ENCODE data around the gene LHX2. TPM values are rescaled to one million over a fixed set of nuclear protein-coding genes. Genes with fewer than 3 reads are reported as not detected.

LHX2 gene
- total RNA-seq, 1 donor: not detected

DNA sequence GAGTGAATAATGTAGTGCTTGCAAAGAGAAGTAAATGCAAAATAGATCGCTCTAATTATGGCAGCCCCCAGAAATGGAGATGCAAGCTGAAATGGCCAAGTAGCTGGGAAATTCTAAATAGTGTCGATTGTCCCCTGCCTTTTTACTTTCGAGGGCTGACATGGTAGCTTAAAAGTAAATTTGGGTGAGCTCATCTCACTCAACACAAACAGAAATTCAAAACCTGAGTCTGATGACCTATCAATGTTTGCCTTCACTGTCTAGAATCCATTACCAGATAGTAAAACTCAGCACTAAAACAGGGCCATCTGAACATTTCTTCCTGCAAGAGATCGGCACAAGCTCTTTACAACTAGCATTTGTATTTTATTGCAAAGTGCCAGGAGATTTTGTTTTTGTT is 7.0 kb upstream of the LHX2 start:
- DNase-seq (ENCODE audit: low read depth): no peak
- TF ChIP-seq, protein P1, sequence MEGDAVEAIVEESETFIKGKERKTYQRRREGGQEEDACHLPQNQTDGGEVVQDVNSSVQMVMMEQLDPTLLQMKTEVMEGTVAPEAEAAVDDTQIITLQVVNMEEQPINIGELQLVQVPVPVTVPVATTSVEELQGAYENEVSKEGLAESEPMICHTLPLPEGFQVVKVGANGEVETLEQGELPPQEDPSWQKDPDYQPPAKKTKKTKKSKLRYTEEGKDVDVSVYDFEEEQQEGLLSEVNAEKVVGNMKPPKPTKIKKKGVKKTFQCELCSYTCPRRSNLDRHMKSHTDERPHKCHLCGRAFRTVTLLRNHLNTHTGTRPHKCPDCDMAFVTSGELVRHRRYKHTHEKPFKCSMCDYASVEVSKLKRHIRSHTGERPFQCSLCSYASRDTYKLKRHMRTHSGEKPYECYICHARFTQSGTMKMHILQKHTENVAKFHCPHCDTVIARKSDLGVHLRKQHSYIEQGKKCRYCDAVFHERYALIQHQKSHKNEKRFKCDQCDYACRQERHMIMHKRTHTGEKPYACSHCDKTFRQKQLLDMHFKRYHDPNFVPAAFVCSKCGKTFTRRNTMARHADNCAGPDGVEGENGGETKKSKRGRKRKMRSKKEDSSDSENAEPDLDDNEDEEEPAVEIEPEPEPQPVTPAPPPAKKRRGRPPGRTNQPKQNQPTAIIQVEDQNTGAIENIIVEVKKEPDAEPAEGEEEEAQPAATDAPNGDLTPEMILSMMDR (IDR thresholded peaks at IDR 0.05; ENCODE audit: insufficient read depth, low read length): no peak
- no peak overlapping the region for H3K4me3 ChIP-seq (ENCODE audit: low read depth, low read length)

DNA sequence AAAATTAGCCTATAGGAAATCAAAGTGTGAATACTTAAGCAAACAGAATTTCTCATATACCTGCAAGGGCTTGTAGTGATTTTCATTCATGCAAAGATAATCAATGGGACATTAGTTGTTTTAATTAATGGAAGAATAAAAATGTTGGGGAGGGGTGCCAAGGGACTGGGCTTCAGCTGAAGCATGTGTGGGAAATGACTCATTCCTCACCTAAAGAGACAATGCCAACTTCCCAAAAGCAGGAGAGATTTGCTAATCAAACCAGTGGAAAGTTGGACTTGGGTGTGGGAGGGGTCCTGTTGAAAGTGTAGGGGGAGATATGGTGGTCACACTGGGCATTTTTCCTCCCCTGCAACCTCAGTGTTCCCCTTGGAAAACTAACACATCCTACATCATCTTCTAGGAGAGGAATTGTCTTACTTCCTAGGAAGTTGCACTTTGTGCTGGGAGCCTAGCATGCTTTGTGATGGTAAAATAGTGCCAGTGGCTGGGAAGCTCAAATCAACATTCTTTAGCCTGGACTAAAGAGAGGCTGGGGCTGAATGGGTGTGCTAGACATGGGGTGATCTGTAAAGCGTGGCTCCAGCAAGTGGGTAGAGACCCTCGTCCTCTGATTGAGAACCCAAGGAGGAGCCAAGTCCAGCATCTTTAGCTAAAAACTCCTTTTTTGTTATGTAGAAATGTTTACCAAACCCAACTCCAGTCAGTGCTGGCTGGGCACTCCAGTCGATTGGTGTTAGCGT is 6.4 kb upstream of the LHX2 start:
- DNase-seq (ENCODE audit: low read depth): no peak
- TF ChIP-seq, protein P1 (IDR thresholded peaks at IDR 0.05; ENCODE audit: insufficient read depth, low read length): no peak
- no peak overlapping the region for H3K4me3 ChIP-seq (ENCODE audit: low read depth, low read length)

DNA sequence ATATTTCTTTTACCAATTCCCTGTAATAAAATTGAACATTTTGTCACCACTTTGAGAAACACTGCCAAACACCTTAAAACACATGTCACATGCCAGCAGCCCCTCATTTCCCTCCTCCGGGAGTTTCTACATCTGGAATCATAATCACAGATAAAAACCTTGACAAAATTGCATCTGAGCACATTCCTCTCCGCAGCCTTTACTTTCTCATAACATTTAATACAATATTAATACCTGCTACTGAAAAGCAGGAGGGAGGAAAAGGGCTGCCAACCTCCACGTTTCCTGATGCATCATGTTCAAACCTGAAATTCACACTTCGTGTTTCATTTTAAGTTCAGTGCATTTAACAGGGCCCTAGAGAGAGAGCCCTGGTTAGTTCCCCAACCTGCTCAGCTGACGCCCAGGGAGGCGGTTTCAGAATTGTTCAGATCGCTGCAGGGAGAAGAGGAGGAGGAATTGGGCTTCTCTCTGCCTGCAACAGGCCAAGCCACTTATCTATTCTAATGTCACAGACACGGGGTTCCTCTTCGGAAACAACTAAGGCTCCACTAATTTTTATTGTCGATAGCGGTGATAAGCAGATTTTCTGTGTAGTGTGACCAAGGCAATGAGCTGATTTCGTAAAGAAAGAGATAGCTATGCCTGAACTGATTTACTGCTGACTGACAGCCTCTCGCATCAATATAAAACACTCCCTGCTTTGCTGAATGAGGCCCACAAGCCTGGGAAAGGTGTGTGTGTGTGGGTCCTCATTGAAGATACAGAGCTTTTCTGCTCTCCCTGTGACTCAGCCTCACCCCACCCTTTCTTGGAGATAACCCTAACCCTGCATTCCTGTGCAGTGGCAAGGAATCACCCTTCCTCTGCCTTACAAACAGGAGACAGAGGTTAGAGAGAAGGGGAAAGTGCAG is 4.9 kb upstream of the LHX2 start:
- TF ChIP-seq, protein P1 (IDR thresholded peaks at IDR 0.05; ENCODE audit: insufficient read depth, low read length): no peak
- H3K4me3 ChIP-seq (ENCODE audit: low read depth, low read length): no peak overlapping the region
- no peak for DNase-seq (ENCODE audit: low read depth)

DNA sequence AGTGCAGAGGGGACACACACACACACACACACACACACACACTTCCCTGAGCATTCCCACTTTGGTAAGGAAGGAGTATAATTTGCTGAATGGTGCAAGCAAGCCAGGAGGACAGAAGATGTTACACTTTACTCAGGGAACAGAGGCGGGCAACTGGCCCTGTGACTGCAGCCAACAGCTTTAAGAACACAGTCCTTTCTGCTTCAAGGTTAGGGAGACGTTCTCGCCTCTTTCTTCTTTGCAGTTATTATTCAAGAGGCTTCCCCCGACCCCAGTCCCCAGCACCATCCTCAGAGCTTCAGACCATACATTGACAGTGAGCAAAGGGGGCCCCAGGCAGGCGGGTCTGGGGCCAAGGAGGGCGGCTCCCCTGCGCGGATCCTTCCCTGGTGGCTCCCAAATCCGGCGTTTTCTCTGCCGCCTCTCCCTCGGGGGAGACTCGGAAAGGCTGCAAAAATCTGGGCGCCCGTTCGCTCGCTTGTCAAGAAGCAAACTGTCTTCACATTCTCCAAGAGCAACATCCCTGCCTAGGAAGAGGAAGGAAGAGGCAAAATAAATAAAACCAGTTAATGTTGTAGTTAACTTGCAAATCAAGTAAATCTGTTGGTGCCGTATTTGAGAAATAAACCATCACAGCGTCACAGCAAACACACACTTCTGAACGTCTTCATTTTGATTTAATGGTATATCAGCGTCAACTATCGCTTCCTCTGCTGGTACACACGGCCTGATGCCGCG is 3.8 kb upstream of the LHX2 start:
- DNase-seq (ENCODE audit: low read depth): no peak
- H3K4me3 ChIP-seq (ENCODE audit: low read depth, low read length): no peak overlapping the region
- TF ChIP-seq, protein P1 (IDR thresholded peaks at IDR 0.05; ENCODE audit: insufficient read depth, low read length): no peak

DNA sequence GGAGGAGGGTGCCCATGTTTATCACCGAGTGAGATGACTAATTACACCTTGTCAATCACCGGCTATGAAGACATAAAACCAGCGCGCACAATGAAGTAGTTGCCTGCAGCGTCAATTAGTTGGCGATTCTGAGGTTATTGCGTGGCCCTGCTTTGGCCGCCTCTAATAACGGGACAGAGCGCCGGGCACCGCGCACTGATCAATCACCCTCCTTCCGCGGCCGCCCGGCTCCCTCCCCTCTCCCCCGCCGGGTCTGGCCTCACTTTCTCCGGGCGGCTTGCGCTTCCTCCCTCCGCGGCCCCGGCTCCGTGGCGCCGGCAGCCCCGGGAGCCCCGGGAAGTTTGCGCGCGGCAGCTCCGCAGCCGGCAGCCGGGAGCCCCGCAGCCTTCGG is 3.3 kb upstream of the LHX2 start:
- TF ChIP-seq, protein P1 (IDR thresholded peaks at IDR 0.05; ENCODE audit: insufficient read depth, low read length): no peak
- H3K4me3 ChIP-seq (ENCODE audit: low read depth, low read length): no peak overlapping the region
- DNase-seq (ENCODE audit: low read depth): no peak

DNA sequence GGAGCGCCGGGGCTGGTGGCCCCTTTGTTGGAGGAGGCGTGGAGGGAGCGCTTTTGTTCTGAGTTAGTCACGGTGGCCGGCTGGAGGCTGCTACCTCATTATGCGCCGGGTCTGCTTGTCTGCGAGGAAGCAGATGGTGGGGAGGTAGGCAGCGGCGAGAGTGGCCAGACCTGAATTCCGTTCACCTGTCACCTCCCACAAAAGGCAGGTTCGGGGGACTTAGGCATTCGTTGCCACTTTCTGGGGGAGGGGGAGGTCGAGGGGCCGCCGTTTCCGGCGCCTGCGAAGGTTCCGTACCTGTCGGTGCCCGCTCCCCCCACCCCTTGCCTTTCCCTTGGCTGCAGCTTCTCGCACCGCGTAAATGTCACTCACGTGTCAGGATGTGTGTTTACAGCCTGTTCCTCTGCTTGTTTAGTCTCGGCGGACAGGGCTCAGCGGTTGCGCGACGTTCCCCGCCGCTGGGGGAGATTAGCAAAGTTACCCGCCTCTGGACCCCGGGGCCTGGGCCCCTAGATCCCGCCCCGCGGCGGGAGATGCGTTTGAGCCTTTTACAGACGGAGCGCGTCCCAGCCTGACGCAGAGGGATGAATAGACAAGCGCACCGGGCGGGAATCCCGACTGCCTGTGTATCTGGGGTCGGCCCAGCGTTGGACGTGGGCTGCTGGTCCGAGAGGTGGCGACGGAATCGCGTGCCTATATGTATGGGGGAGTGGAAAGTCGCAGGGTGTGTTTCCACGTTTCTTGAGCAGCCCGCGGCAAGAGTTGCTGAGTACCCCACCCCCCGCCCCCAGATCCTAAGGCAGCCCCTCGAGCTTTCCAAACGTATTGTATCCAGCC is 2.7 kb upstream of the LHX2 start:
- DNase-seq (ENCODE audit: low read depth): no peak
- H3K4me3 ChIP-seq (ENCODE audit: low read depth, low read length): no peak overlapping the region
- TF ChIP-seq, protein P1 (IDR thresholded peaks at IDR 0.05; ENCODE audit: insufficient read depth, low read length): no peak

Measured in fibroblast of the aortic adventitia (primary cell).